H1 (cell line): ENCODE data around the gene AIG1. TPM values are rescaled to one million over a fixed set of nuclear protein-coding genes. Genes with fewer than 3 reads are reported as not detected.
A peak's percentile ranks its signal among the peaks of the same experiment; 100 is the strongest.

Source experiments
- CTCF ChIA-PET: fragments of 300-600 bp; sonication (Branson Sonifier 250); formaldehyde crosslinking; loops from one replicate; lab custom pipeline; 2021; ENCODE audit not compliant: partially characterized antibody; lab: Charles Lee
- POLR2A ChIA-PET: fragments of 300-600 bp; sonication (Branson Sonifier 250); formaldehyde crosslinking; loops from one replicate; lab custom pipeline; 2021; ENCODE audit warnings: inconsistent platforms; ENCODE audit not compliant: partially characterized antibody; lab: Charles Lee
- DNase-seq, 2 experiments: peaks; one replicate each; pipeline versions ENCODE4 v3.0.0 to v3.0.0-alpha.2; 2010 to 2022; ENCODE audit warnings: low spot score in 2 of 2, low read depth in 1 of 2, mixed read lengths in 1 of 2
- FAIRE-seq: peaks from 2 replicates; lab custom pipeline; 2011; peaks lifted over from hg19 to GRCh38; lab: Jason Lieb, UNC
- H2AFZ ChIP-seq: 2 replicates; pipeline ENCODE4 v1.8.1; 2012; ENCODE audit warnings: low read length, inconsistent platforms
- H2AK5ac ChIP-seq: 2 replicates; pipeline ENCODE4 v1.6.1; 2013; ENCODE audit warnings: low read depth, low read length
- H2BK120ac ChIP-seq: replicated peaks from 2 replicates; pipeline ENCODE3; 2013; ENCODE audit warnings: low read depth, low read length, inconsistent platforms
- H2BK12ac ChIP-seq: 2 replicates; pipeline ENCODE4 v1.6.1; 2013; ENCODE audit warnings: low read depth, low read length
- H2BK15ac ChIP-seq: 2 replicates; pipeline ENCODE4 v1.6.1; 2013; ENCODE audit warnings: low read length
- H2BK20ac ChIP-seq: 2 replicates; pipeline ENCODE4 v1.6.1; 2013; ENCODE audit warnings: low read length
- H2BK5ac ChIP-seq: 2 replicates; pipeline ENCODE4 v1.6.1; 2013; ENCODE audit warnings: low read depth, low read length
- H3K14ac ChIP-seq: 2 replicates; pipeline ENCODE4 v1.6.1; 2013; ENCODE audit warnings: inconsistent platforms; ENCODE audit not compliant: insufficient read length
- H3K18ac ChIP-seq: 2 replicates; pipeline ENCODE4 v1.6.1; 2013; ENCODE audit warnings: low read length; ENCODE audit errors: extremely low read depth
- H3K23ac ChIP-seq: 2 replicates; pipeline ENCODE4 v1.6.1; 2013; ENCODE audit warnings: inconsistent platforms; ENCODE audit not compliant: insufficient read length
- H3K23me2 ChIP-seq: 2 replicates; pipeline ENCODE4 v1.6.1; 2013; ENCODE audit warnings: low read depth, low read length
- H3K27ac ChIP-seq: 2 replicates; pipeline ENCODE4 v1.6.1; 2011; ENCODE audit warnings: low read depth, low read length, inconsistent platforms
- H3K27me3 ChIP-seq, 4 experiments: replicated peaks in 1 of 4; 1 replicate in 1 of 4; 2 replicates in 3 of 4; pipeline versions ENCODE4 v1.6.1 to v1.8.1; 2011 to 2013; ENCODE audit warnings: low read length in 3 of 4, mild to moderate bottlenecking in 3 of 4, inconsistent platforms in 2 of 4, mixed read lengths in 2 of 4, moderate library complexity in 1 of 4; ENCODE audit not compliant: control insufficient read depth in 3 of 4, insufficient read depth in 3 of 4; ENCODE audit errors: extremely low read depth in 1 of 4
- H3K36me3 ChIP-seq, 4 experiments: 2 replicates each; pipeline versions ENCODE4 v1.6.1 to v1.8.1; 2011 to 2013; ENCODE audit warnings: mild to moderate bottlenecking in 4 of 4, low read length in 3 of 4, moderate library complexity in 2 of 4, control low read depth in 1 of 4, inconsistent platforms in 1 of 4; ENCODE audit not compliant: insufficient read depth in 4 of 4, control insufficient read depth in 2 of 4
- H3K4ac ChIP-seq: replicated peaks from 2 replicates; pipeline ENCODE3; 2013; ENCODE audit warnings: low read length, low read depth, mixed read lengths, inconsistent platforms; ENCODE audit not compliant: insufficient read length
- H3K4me1 ChIP-seq, 4 experiments: replicated peaks in 1 of 4; 1 replicate in 1 of 4; 2 replicates in 3 of 4; pipeline versions ENCODE4 v1.6.1 to v1.8.1; 2011 to 2013; ENCODE audit warnings: low read length in 3 of 4, inconsistent platforms in 2 of 4, mixed read lengths in 1 of 4; ENCODE audit not compliant: insufficient read depth in 4 of 4, control insufficient read depth in 3 of 4
- H3K4me2 ChIP-seq, 2 experiments: 2 replicates each; pipeline versions ENCODE4 v1.6.1 to v1.8.1; 2011 to 2013; ENCODE audit warnings: low read depth in 2 of 2, low read length in 2 of 2, control low read depth in 1 of 2, inconsistent platforms in 1 of 2, mild to moderate bottlenecking in 1 of 2; ENCODE audit not compliant: insufficient read depth in 1 of 2
- H3K4me3 ChIP-seq, 4 experiments: fragments of 200-600, 300-600 bp in 1 of 4; sonication (generic), shearing (Covaris generic), sonication (Bioruptor Twin) in 1 of 4; 2 replicates each; pipeline versions ENCODE4 v1.5.1 to v1.8.1; 2011 to 2016; ENCODE audit warnings: low read length in 4 of 4, low read depth in 3 of 4, control low read depth in 2 of 4, inconsistent platforms in 2 of 4, mild to moderate bottlenecking in 2 of 4, mixed read lengths in 1 of 4, moderate library complexity in 1 of 4; ENCODE audit not compliant: insufficient read depth in 2 of 4; ENCODE audit errors: extremely low read depth in 1 of 4
- H3K56ac ChIP-seq: replicated peaks from 2 replicates; pipeline ENCODE3; 2013; ENCODE audit warnings: low read depth, mild to moderate bottlenecking, mixed read lengths, low read length, inconsistent platforms; ENCODE audit not compliant: insufficient read length
- H3K79me1 ChIP-seq: 2 replicates; pipeline ENCODE4 v1.6.1; 2013; ENCODE audit warnings: low read depth, low read length, control low read depth
- H3K79me2 ChIP-seq, 2 experiments: 2 replicates each; pipeline versions ENCODE4 v1.6.1 to v1.8.1; 2012 to 2013; ENCODE audit warnings: low read length in 2 of 2, mild to moderate bottlenecking in 2 of 2, inconsistent platforms in 1 of 2; ENCODE audit not compliant: insufficient read depth in 2 of 2, control insufficient read depth in 1 of 2
- H3K9ac ChIP-seq, 4 experiments: replicated peaks in 1 of 4; 1 replicate in 1 of 4; 2 replicates in 3 of 4; pipeline versions ENCODE4 v1.6.1 to v1.8.1; 2011 to 2013; ENCODE audit warnings: low read depth in 3 of 4, low read length in 3 of 4, control low read depth in 2 of 4, mild to moderate bottlenecking in 2 of 4, moderate library complexity in 2 of 4, inconsistent platforms in 1 of 4; ENCODE audit errors: extremely low read depth in 1 of 4
- H3K9me3 ChIP-seq, 2 experiments: 2 replicates each; pipeline versions ENCODE4 v1.6.1 to v1.8.1; 2012 to 2013; ENCODE audit warnings: mild to moderate bottlenecking in 2 of 2, moderate library complexity in 2 of 2, control low read depth in 1 of 2, inconsistent platforms in 1 of 2, low read depth in 1 of 2, low read length in 1 of 2, mixed read lengths in 1 of 2; ENCODE audit not compliant: insufficient read depth in 2 of 2
- H4K20me1 ChIP-seq, 2 experiments: replicated peaks in 1 of 2; 2 replicates each; pipeline versions ENCODE3 to v1.8.1; 2011 to 2013; ENCODE audit warnings: inconsistent platforms in 2 of 2, low read length in 2 of 2, mild to moderate bottlenecking in 1 of 2; ENCODE audit not compliant: insufficient read depth in 2 of 2, control insufficient read depth in 1 of 2
- H4K5ac ChIP-seq: 2 replicates; pipeline ENCODE4 v1.6.1; 2013; ENCODE audit warnings: low read length, low read depth, mixed read lengths, inconsistent platforms; ENCODE audit not compliant: insufficient read length
- H4K8ac ChIP-seq: 2 replicates; pipeline ENCODE4 v1.8.0; 2013; ENCODE audit warnings: mild to moderate bottlenecking, moderate library complexity, low read length, inconsistent platforms; ENCODE audit not compliant: insufficient read depth; ENCODE audit errors: extremely low read depth
- H4K91ac ChIP-seq: replicated peaks from 2 replicates; pipeline ENCODE3; 2013; ENCODE audit warnings: low read length, mixed read lengths, inconsistent platforms; ENCODE audit not compliant: insufficient read length
- CBX5 ChIP-seq: fragments of 300-800, 300-1000 bp; sonication (generic); IDR thresholded peaks from 2 replicates; pipeline ENCODE4 v1.7.1; 2016; ENCODE audit warnings: antibody characterized with exemption, low read length, low read depth
- RAD21 ChIP-seq, 2 experiments: IDR thresholded peaks in 1 of 2; conservative IDR thresholded peaks in 1 of 2; 2 replicates each; pipeline ENCODE4 v1.6.1; 2011; ENCODE audit warnings: low read depth in 2 of 2, low read length in 2 of 2, improper control_type of control experiment in 1 of 2, inconsistent platforms in 1 of 2, mild to moderate bottlenecking in 1 of 2, moderate library complexity in 1 of 2
- RBBP5 ChIP-seq: IDR thresholded peaks from 2 replicates; pipeline ENCODE4 v1.7.1; 2012; ENCODE audit warnings: low read depth, mild to moderate bottlenecking, inconsistent platforms, low read length, moderate library complexity, borderline replicate concordance
- polyA plus RNA-seq, 7 experiments: library from polyadenylated mRNA; depleted of rRNA in 3 of 7; stranded (reverse) in 5 of 7; unstranded in 2 of 7; fragments of >200 nt in 5 of 7; fragments of 200-250 nt in 2 of 7; gene quantifications; 1 replicate in 5 of 7; 2 replicates in 1 of 7; 4 replicates in 1 of 7; pipeline versions ENCODE4 v1.2.1 to v1.2.3, GENCODE V29; 2011 to 2013; ENCODE audit warnings: missing spikeins in 2 of 7, mixed read lengths in 2 of 7
- total RNA-seq: library from RNA; stranded (reverse); fragmentation: NEBNext Ultra II Directional; extraction: Animal tissue kit (Norgen Biotek cat#: 25700); gene quantifications from 2 replicates; pipeline ENCODE4 v1.2.1, GENCODE V29; 2021

AIG1 gene
- total and polyA plus RNA-seq, 2 of the 8 experiments (the other 6 are each of a cell fraction or from before 2014, with no cell fraction given), result 56.6 to 58.4 TPM

GRCh38 chr6:143038833-143039232, 21.9 kb upstream of the AIG1 start:
- Histone ChIP-seq H2BK20ac (no peak overlapping the region), H4K91ac (no peak overlapping the region)
- TF ChIP-seq RBBP5, result no peak
- TF ChIP-seq RAD21 (IDR thresholded peaks at IDR 0.05 in 1 of 2, conservative IDR thresholded peaks at IDR 0.05 in 1 of 2; ENCODE audit: low read depth in 2 of 2, low read length in 2 of 2), result peak; percentile 22 to 39; a peak in 3 of 4 replicates
- TF ChIP-seq CBX5, result no peak
- TF ChIP-seq, all 59 proteins: peak for 1
- Histone ChIP-seq H3K4me3 (no peak overlapping the region), H2BK15ac (no peak overlapping the region), H2AFZ (no peak overlapping the region), H3K27me3 (no peaks in the 10 kb centered on the region), H3K4me1 (no peaks in the 10 kb centered on the region), H4K8ac (no peak overlapping the region), H3K36me3 (no peaks in the 10 kb centered on the region), H3K9ac (no peak overlapping the region), H3K27ac (no peak overlapping the region), H3K9me3 (no peaks in the 10 kb centered on the region), H2BK12ac (no peak overlapping the region), H3K23ac (no peak overlapping the region), H3K4ac (no peak overlapping the region), H3K18ac (no peak overlapping the region), H3K56ac (no peak overlapping the region), H3K79me2 (no peaks in the 10 kb centered on the region), H3K79me1 (no peaks in the 10 kb centered on the region), H4K5ac (no peak overlapping the region), H3K4me2 (no peak overlapping the region), H2AK5ac (no peak overlapping the region), H3K14ac (no peak overlapping the region), H2BK120ac (no peak overlapping the region), H4K20me1 (no peaks in the 10 kb centered on the region), H2BK5ac (no peak overlapping the region), H3K23me2 (no peaks in the 10 kb centered on the region)
- FAIRE-seq (no peak), DNase-seq (no peak)
- POLR2A ChIA-PET, result no interaction called here
- CTCF ChIA-PET, result no interaction called here
